SK-N-SH (cell line): ENCODE results near the gene MOCS3. TPM values are rescaled to one million over a fixed set of nuclear protein-coding genes. Genes with fewer than 3 reads are reported as not detected.

ENCODE experiments used
- CTCF ChIA-PET: fragments of 300-600, 350-600 bp; formaldehyde crosslinking; extraction: SDS; loops from one replicate; lab custom pipeline; 2021; lab: Yijun Ruan, JAX
- POLR2A ChIA-PET: fragments of 350-600 bp; sonication (Branson Sonifier 250); formaldehyde crosslinking; extraction: SDS; loops from one replicate; lab custom pipeline; 2020; ENCODE audit warnings: antibody characterized with exemption, inconsistent platforms; lab: Yijun Ruan, JAX
- DNase-seq: peaks from one replicate; pipeline ENCODE4 v3.0.0; 2012
- H2AFZ ChIP-seq: fragments of 200-600 bp; sonication (generic); 2 replicates; pipeline ENCODE4 v1.8.1; 2016; ENCODE audit warnings: antibody characterized with exemption, mild to moderate bottlenecking, low read depth
- H3F3A ChIP-seq: fragments of 200-600 bp; sonication (generic); replicated peaks from 2 replicates; pipeline ENCODE3; 2016; ENCODE audit warnings: antibody characterized with exemption, mild to moderate bottlenecking; ENCODE audit not compliant: insufficient read depth
- H3K27ac ChIP-seq, 2 experiments: fragments of 200-500 bp in 1 of 2; fragments of 200-600 bp in 1 of 2; sonication (Bioruptor generic) in 1 of 2; sonication (generic), shearing (Covaris generic) in 1 of 2; 2 replicates each; pipeline versions ENCODE4 v1.5.1 to v1.6.1; 2014 to 2016; ENCODE audit warnings: low read depth in 2 of 2, inconsistent platforms in 1 of 2, low read length in 1 of 2, mild to moderate bottlenecking in 1 of 2, mixed read lengths in 1 of 2
- H3K27me3 ChIP-seq: fragments of 200-600 bp; sonication (generic), shearing (Covaris generic); 2 replicates; pipeline ENCODE4 v1.6.1; 2016; ENCODE audit warnings: mixed run types; ENCODE audit not compliant: insufficient read depth
- H3K36me3 ChIP-seq, 2 experiments: fragments of 200-500 bp in 1 of 2; fragments of 200-600 bp in 1 of 2; sonication (Bioruptor generic) in 1 of 2; sonication (generic) in 1 of 2; replicated peaks in 1 of 2; 2 replicates each; pipeline versions ENCODE3 to v1.5.1; 2014 to 2016; ENCODE audit warnings: low read length in 1 of 2, mild to moderate bottlenecking in 1 of 2; ENCODE audit not compliant: insufficient read depth in 2 of 2, control insufficient read depth in 1 of 2
- H3K4me1 ChIP-seq, 2 experiments: fragments of 200-500 bp in 1 of 2; fragments of 200-600 bp in 1 of 2; sonication (Bioruptor generic) in 1 of 2; sonication (generic), shearing (Covaris generic) in 1 of 2; 2 replicates each; pipeline versions ENCODE4 v1.5.1 to v1.6.1; 2014 to 2016; ENCODE audit warnings: low read depth in 1 of 2, low read length in 1 of 2, mixed run types in 1 of 2; ENCODE audit not compliant: insufficient read depth in 2 of 2, control insufficient read depth in 1 of 2
- H3K4me2 ChIP-seq: fragments of 200-600 bp; sonication (generic), shearing (Covaris generic); 2 replicates; pipeline ENCODE4 v1.6.1; 2017; ENCODE audit warnings: mixed run types
- H3K4me3 ChIP-seq, 2 experiments: fragments of 200-500 bp in 1 of 2; fragments of 200-600 bp in 1 of 2; sonication (Bioruptor generic) in 1 of 2; sonication (generic), shearing (Covaris generic) in 1 of 2; 2 replicates each; pipeline versions ENCODE4 v1.5.1 to v1.8.1; 2014 to 2016; ENCODE audit warnings: low read depth in 2 of 2, inconsistent platforms in 1 of 2, low read length in 1 of 2, mild to moderate bottlenecking in 1 of 2, mixed read lengths in 1 of 2, moderate library complexity in 1 of 2
- H3K79me2 ChIP-seq: fragments of 200-600 bp; sonication (generic); 2 replicates; pipeline ENCODE4 v1.8.1; 2017; ENCODE audit warnings: mild to moderate bottlenecking; ENCODE audit not compliant: insufficient read depth
- H3K9ac ChIP-seq: fragments of 200-600 bp; sonication (generic); 2 replicates; pipeline ENCODE4 v1.6.1; 2017; ENCODE audit warnings: mixed run types
- H3K9me2 ChIP-seq: fragments of 200-600 bp; sonication (generic); 2 replicates; pipeline ENCODE4 v1.6.1; 2017; ENCODE audit warnings: mixed run types
- H3K9me3 ChIP-seq: fragments of 200-600 bp; sonication (generic); 2 replicates; pipeline ENCODE4 v1.6.1; 2017; ENCODE audit warnings: mixed run types, mild to moderate bottlenecking, moderate library complexity
- H4K20me1 ChIP-seq: fragments of 200-600 bp; sonication (generic); 2 replicates; pipeline ENCODE4 v1.6.1; 2017; ENCODE audit warnings: mild to moderate bottlenecking, mixed run types; ENCODE audit not compliant: insufficient read depth
- CHD2 ChIP-seq: fragments of 150-350 bp; IDR thresholded peaks from 2 replicates; pipeline ENCODE4 v1.6.1; 2018; ENCODE audit warnings: low read length; ENCODE audit not compliant: partially characterized antibody
- EP300 ChIP-seq, 2 experiments: IDR thresholded peaks; 2 replicates each; pipeline versions ENCODE4 v1.4.0 to v1.6.1; 2012; ENCODE audit warnings: borderline replicate concordance in 1 of 2, low read depth in 1 of 2, low read length in 1 of 2
- FOSL2 ChIP-seq: IDR thresholded peaks from 2 replicates; pipeline ENCODE4 v1.4.0; 2012; ENCODE audit warnings: low read depth, mild to moderate bottlenecking, moderate library complexity, borderline replicate concordance
- GATA2 ChIP-seq: sonication (generic); formaldehyde crosslinking; IDR thresholded peaks from 2 replicates; pipeline ENCODE4 v1.5.0; 2020; ENCODE audit warnings: mild to moderate bottlenecking, missing genetic modification reagents
- MEF2A ChIP-seq: IDR thresholded peaks from 2 replicates; pipeline ENCODE4 v1.4.0; 2012; ENCODE audit warnings: low read depth, borderline replicate concordance
- NRF1 ChIP-seq: IDR thresholded peaks from 2 replicates; pipeline ENCODE4 v1.6.1; 2012; ENCODE audit warnings: low read depth, mild to moderate bottlenecking, low read length
- RXRA ChIP-seq: IDR thresholded peaks from 2 replicates; pipeline ENCODE4 v1.4.0; 2012; ENCODE audit warnings: low read depth, mild to moderate bottlenecking, borderline replicate concordance
- SIN3A ChIP-seq: IDR thresholded peaks from 2 replicates; pipeline ENCODE4 v1.6.1; 2012; ENCODE audit warnings: low read depth, mild to moderate bottlenecking, low read length, moderate library complexity, borderline replicate concordance
- WGBS: methylation state at CpG from one replicate; pipeline ENCODE4 v1.1.6; 2017; ENCODE audit warnings: low lambda C conversion rate; 5-methylcytosine and 5-hydroxymethylcytosine counted together
- polyA plus RNA-seq, 3 experiments: library from polyadenylated mRNA; depleted of rRNA; stranded (reverse); fragments of >200 nt; gene quantifications; 2 replicates each; pipeline ENCODE4 v1.2.3, GENCODE V29; 2012
- TF ChIP-seq, protein P1 (sequence below): IDR thresholded peaks from 2 replicates; pipeline ENCODE4 v1.6.1; 2012; ENCODE audit warnings: mild to moderate bottlenecking, low read depth, low read length, moderate library complexity
- TF ChIP-seq, protein P2 (sequence below): IDR thresholded peaks from 2 replicates; pipeline ENCODE4 v1.4.0; 2012; ENCODE audit warnings: low read depth, borderline replicate concordance
- TF ChIP-seq, protein P3 (sequence below): IDR thresholded peaks from 2 replicates; pipeline ENCODE4 v1.4.0; 2012; ENCODE audit warnings: low read depth
- TF ChIP-seq, protein P4 (sequence below): IDR thresholded peaks from 2 replicates; pipeline ENCODE4; 2012

The MOCS3 gene
- polyA plus RNA-seq, 1 of the 3 experiments (the other 2 are of a cell fraction) = 4.0 TPM

DNA sequence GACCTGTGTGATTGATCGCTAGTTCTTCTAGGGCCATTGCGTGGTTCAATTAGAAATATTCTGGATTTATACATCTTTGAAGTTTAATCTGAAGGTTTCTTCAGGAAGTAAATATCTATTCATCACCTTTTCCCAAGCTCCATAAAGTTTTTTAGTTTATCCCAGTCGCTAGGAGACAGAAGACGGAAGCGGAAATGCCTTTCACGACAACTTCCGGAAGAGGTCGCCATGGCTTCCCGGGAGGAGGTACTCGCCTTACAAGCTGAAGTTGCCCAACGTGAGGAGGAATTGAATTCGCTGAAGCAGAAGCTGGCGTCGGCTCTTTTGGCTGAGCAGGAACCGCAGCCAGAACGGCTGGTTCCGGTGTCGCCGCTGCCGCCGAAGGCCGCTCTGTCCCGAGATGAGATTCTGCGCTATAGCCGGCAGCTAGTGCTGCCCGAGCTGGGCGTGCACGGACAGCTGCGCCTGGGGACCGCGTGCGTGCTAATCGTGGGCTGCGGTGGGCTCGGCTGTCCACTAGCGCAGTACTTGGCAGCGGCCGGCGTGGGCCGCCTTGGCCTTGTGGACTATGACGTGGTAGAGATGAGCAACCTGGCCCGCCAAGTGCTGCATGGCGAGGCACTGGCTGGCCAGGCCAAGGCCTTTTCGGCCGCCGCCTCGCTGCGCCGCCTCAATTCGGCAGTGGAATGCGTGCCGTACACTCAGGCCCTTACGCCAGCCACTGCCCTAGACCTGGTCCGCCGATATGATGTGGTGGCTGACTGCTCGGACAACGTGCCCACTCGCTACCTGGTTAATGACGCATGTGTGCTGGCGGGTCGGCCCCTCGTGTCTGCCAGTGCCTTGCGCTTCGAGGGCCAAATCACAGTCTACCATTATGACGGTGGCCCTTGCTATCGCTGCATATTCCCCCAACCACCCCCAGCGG is at the start of gene MOCS3 (continued):
- TF ChIP-seq, protein P1, sequence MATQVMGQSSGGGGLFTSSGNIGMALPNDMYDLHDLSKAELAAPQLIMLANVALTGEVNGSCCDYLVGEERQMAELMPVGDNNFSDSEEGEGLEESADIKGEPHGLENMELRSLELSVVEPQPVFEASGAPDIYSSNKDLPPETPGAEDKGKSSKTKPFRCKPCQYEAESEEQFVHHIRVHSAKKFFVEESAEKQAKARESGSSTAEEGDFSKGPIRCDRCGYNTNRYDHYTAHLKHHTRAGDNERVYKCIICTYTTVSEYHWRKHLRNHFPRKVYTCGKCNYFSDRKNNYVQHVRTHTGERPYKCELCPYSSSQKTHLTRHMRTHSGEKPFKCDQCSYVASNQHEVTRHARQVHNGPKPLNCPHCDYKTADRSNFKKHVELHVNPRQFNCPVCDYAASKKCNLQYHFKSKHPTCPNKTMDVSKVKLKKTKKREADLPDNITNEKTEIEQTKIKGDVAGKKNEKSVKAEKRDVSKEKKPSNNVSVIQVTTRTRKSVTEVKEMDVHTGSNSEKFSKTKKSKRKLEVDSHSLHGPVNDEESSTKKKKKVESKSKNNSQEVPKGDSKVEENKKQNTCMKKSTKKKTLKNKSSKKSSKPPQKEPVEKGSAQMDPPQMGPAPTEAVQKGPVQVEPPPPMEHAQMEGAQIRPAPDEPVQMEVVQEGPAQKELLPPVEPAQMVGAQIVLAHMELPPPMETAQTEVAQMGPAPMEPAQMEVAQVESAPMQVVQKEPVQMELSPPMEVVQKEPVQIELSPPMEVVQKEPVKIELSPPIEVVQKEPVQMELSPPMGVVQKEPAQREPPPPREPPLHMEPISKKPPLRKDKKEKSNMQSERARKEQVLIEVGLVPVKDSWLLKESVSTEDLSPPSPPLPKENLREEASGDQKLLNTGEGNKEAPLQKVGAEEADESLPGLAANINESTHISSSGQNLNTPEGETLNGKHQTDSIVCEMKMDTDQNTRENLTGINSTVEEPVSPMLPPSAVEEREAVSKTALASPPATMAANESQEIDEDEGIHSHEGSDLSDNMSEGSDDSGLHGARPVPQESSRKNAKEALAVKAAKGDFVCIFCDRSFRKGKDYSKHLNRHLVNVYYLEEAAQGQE = no peak
- TF ChIP-seq, protein P2, sequence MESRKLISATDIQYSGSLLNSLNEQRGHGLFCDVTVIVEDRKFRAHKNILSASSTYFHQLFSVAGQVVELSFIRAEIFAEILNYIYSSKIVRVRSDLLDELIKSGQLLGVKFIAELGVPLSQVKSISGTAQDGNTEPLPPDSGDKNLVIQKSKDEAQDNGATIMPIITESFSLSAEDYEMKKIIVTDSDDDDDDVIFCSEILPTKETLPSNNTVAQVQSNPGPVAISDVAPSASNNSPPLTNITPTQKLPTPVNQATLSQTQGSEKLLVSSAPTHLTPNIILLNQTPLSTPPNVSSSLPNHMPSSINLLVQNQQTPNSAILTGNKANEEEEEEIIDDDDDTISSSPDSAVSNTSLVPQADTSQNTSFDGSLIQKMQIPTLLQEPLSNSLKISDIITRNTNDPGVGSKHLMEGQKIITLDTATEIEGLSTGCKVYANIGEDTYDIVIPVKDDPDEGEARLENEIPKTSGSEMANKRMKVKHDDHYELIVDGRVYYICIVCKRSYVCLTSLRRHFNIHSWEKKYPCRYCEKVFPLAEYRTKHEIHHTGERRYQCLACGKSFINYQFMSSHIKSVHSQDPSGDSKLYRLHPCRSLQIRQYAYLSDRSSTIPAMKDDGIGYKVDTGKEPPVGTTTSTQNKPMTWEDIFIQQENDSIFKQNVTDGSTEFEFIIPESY = no peak
- no peak for TF ChIP-seq CHD2
- TF ChIP-seq, protein P3, sequence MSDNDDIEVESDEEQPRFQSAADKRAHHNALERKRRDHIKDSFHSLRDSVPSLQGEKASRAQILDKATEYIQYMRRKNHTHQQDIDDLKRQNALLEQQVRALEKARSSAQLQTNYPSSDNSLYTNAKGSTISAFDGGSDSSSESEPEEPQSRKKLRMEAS = peak; percentile 26
- TF ChIP-seq FOSL2 = no peak
- TF ChIP-seq, protein P4, sequence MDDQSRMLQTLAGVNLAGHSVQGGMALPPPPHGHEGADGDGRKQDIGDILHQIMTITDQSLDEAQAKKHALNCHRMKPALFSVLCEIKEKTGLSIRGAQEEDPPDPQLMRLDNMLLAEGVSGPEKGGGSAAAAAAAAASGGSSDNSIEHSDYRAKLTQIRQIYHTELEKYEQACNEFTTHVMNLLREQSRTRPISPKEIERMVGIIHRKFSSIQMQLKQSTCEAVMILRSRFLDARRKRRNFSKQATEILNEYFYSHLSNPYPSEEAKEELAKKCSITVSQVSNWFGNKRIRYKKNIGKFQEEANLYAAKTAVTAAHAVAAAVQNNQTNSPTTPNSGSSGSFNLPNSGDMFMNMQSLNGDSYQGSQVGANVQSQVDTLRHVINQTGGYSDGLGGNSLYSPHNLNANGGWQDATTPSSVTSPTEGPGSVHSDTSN = no peak
- 0 out of 2 replicates have a peak, but pooled peaks have one; percentile 0 for TF ChIP-seq SIN3A
- TF ChIP-seq GATA2 (CRISPR knock-in tag) = no peak

DNA sequence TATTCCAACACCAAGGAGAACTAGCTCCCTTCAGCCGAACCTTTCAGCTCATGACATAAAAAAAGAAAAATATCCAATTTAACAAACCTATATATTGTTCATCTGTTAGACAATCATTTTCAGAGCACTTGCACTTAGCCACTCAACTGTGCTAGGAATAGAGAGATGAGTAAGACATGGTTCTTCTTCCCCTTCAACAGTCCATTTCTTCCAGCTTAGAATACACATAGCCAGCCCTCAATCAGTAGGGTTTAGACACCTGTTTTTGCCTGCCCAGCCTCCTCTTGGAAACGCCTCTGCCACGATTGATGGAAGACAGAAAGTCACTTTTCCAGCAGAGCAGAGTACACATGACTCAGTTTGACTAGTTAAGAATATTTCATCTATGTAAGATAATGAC is 49.2 kb upstream of the MOCS3 start:
- CTCF ChIA-PET = interaction anchor here (1.0 to 11.5 kb wide), 4 partner anchors 10 to 115 kb away, joined by 3 to 137 read pairs (median 12); partner anchors contain the start of genes ADNP and BCAS4
- no peak overlapping the region for H2AFZ ChIP-seq
- TF ChIP-seq MEF2A (no peak), NRF1 (no peak), EP300 (IDR thresholded peaks at IDR 0.05; ENCODE audit: borderline replicate concordance in 1 of 2, low read depth in 1 of 2, low read length in 1 of 2) (no peak), RXRA (no peak)
- TF ChIP-seq, protein P1 = no peak
- TF ChIP-seq, protein P4 = no peak
- TF ChIP-seq, protein P2 = no peak

More for the DNA sequence above, 49.2 kb upstream of the MOCS3 start:
- POLR2A ChIA-PET = no interaction called here
- Histone ChIP-seq H3K4me3 (no peak overlapping the region), H3K9me3 (no peaks in the 10 kb centered on the region), H3K79me2 (peaks cover 97% of the 10 kb centered on the region), H3K9ac (no peak overlapping the region), H3K36me3 (peaks cover 7 to 30% of the 10 kb centered on the region in 2 experiments), H4K20me1 (peaks cover 100% of the 10 kb centered on the region), H3K4me2 (0 out of 2 replicates have a peak overlapping the region, but pooled peaks have one; percentile 65), H3F3A (peaks cover 51% of the 10 kb centered on the region), H3K27ac (peak overlapping the region; percentile 31 to 85; a peak in 1 of 4 replicates), H3K27me3 (no peaks in the 10 kb centered on the region), H3K9me2 (no peaks in the 10 kb centered on the region), H3K4me1 (peaks cover 30 to 37% of the 10 kb centered on the region in 2 experiments)
- WGBS = 99% methylated on average over 3 of the region's 3 CpGs
- DNase-seq = no peak
